ENCODE results near the gene NPAS3. TPM values are rescaled to one million over a fixed set of nuclear protein-coding genes. Genes with fewer than 3 reads are reported as not detected.

NPAS3 gene
- total and polyA plus RNA-seq, 10 donors = 0.13 to 9.5 (median 2.9) TPM

- Histone ChIP-seq H3K9me3 (no peaks in the 10 kb centered on the region), H3K27ac (no peak overlapping the region), H3K4me1 (peaks cover 0 to 8% (median 2%) of the 10 kb centered on the region in 6 donors), H3K27me3 (replicated peaks in 1 of 7) (no peaks in the 10 kb centered on the region), H3K36me3 (no peaks in the 10 kb centered on the region), H3K4me3 (no peak overlapping the region)
- intact Hi-C loops (cut with DNase I; ENCODE audit: low total_unique reads) = no loop called here
- DNase-seq = no peak
- TF ChIP-seq CTCF (IDR thresholded peaks at IDR 0.05 in 8 of 11, conservative IDR thresholded peaks at IDR 0.05 in 3 of 11) (no peak), POLR2AphosphoS5 (IDR thresholded peaks at IDR 0.05) (no peak), POLR2A (IDR thresholded peaks at IDR 0.05) (no peak)
- 85 to 97% (median 89%) methylated on average over 3 of the region's 3 CpGs for WGBS, 5 donors
Observed at GRCh38 chr14:33835677-33836076, 897.0 kb downstream of the NPAS3 start.

- 60 to 77% (median 75%) methylated on average over 8 to 9 of the region's 9 CpGs for WGBS, 5 donors
- H3K4me1 ChIP-seq = peaks cover 0 to 8% (median 2%) of the 10 kb centered on the region in 6 donors
- intact Hi-C loops (cut with DNase I; ENCODE audit: low total_unique reads) = no loop called here
- no peaks in the 10 kb centered on the region for H3K27me3 ChIP-seq (replicated peaks in 1 of 7)
- no peaks in the 10 kb centered on the region for H3K36me3 ChIP-seq
- no peak for DNase-seq
- H3K4me3 ChIP-seq = no peak overlapping the region
- TF ChIP-seq POLR2AphosphoS5 (IDR thresholded peaks at IDR 0.05) (no peak), POLR2A (IDR thresholded peaks at IDR 0.05) (no peak), CTCF (IDR thresholded peaks at IDR 0.05 in 8 of 11, conservative IDR thresholded peaks at IDR 0.05 in 3 of 11) (no peak)
- H3K27ac ChIP-seq = no peak overlapping the region
- no peaks in the 10 kb centered on the region for H3K9me3 ChIP-seq
Observed at GRCh38 chr14:33836203-33836899, 897.7 kb downstream of the NPAS3 start.

GRCh38 chr14:33836900-33837577, 898.4 kb downstream of the NPAS3 start:
- Histone ChIP-seq H3K9me3 (no peaks in the 10 kb centered on the region), H3K4me3 (no peak overlapping the region), H3K27ac (no peak overlapping the region), H3K36me3 (no peaks in the 10 kb centered on the region), H3K27me3 (replicated peaks in 1 of 7) (no peaks in the 10 kb centered on the region), H3K4me1 (peaks cover 0 to 8% (median 2%) of the 10 kb centered on the region in 6 donors)
- WGBS, 5 donors = 80 to 95% (median 86%) methylated on average over 9 to 10 of the region's 10 CpGs
- DNase-seq = no peak
- intact Hi-C loops (cut with DNase I; ENCODE audit: low total_unique reads) = no loop called here
- TF ChIP-seq CTCF (IDR thresholded peaks at IDR 0.05 in 8 of 11, conservative IDR thresholded peaks at IDR 0.05 in 3 of 11) (no peak), POLR2AphosphoS5 (IDR thresholded peaks at IDR 0.05) (no peak), POLR2A (IDR thresholded peaks at IDR 0.05) (no peak)
